ENCODE results near the gene ABHD12B. TPM values are rescaled to one million over a fixed set of nuclear protein-coding genes. Genes with fewer than 3 reads are reported as not detected.
"Not testable (repeated sequence)": the region's sequence is repeated elsewhere in the genome, so short reads cannot be mapped to it uniquely, and the experiment has no call there.

ABHD12B gene
- total RNA-seq, 1 donor = not detected

- no peak for TF ChIP-seq CTCF (IDR thresholded peaks at IDR 0.05; ENCODE audit: insufficient read depth, low read length)
- no peak for DNase-seq (ENCODE audit: low read depth)
These were observed 63.5 kb downstream of the ABHD12B start for GRCh38 chr14:50935126-50936015.

GRCh38 chr14:50936016-50936340 lies 64.1 kb downstream of the ABHD12B start:
- H3K4me3 ChIP-seq (ENCODE audit: low read depth, low read length) = no peak overlapping the region
- TF ChIP-seq CTCF (IDR thresholded peaks at IDR 0.05; ENCODE audit: insufficient read depth, low read length) = no peak
- DNase-seq (ENCODE audit: low read depth) = no peak

More at GRCh38 chr14:50935126-50936015, 63.5 kb downstream of the ABHD12B start:
- no peak overlapping the region for H3K4me3 ChIP-seq (ENCODE audit: low read depth, low read length)

GRCh38 chr14:50936882-50937281 lies 65.0 kb downstream of the ABHD12B start:
- H3K4me3 ChIP-seq (ENCODE audit: low read depth, low read length) = no peak overlapping the region
- DNase-seq (ENCODE audit: low read depth) = no peak
- no peak for TF ChIP-seq CTCF (IDR thresholded peaks at IDR 0.05; ENCODE audit: insufficient read depth, low read length)

GRCh38 chr14:50937325-50937724 lies 65.5 kb downstream of the ABHD12B start:
- peak; percentile 76 for DNase-seq (ENCODE audit: low read depth)
- TF ChIP-seq CTCF (IDR thresholded peaks at IDR 0.05; ENCODE audit: insufficient read depth, low read length) = no peak
- H3K4me3 ChIP-seq (ENCODE audit: low read depth, low read length) = no peak overlapping the region

GRCh38 chr14:50937800-50938199 lies 65.9 kb downstream of the ABHD12B start:
- no peak overlapping the region for H3K4me3 ChIP-seq (ENCODE audit: low read depth, low read length)
- DNase-seq (ENCODE audit: low read depth) = no peak
- no peak for TF ChIP-seq CTCF (IDR thresholded peaks at IDR 0.05; ENCODE audit: insufficient read depth, low read length)

- DNase-seq (ENCODE audit: low read depth) = no peak
- TF ChIP-seq CTCF (IDR thresholded peaks at IDR 0.05; ENCODE audit: insufficient read depth, low read length) = no peak
- no peak overlapping the region for H3K4me3 ChIP-seq (ENCODE audit: low read depth, low read length)
These were observed 69.3 kb downstream of the ABHD12B start for GRCh38 chr14:50941151-50941550.

- not testable (repeated sequence) for H3K4me3 ChIP-seq (ENCODE audit: low read depth, low read length); DNase-seq (ENCODE audit: low read depth)
These were observed 69.8 kb downstream of the ABHD12B start for GRCh38 chr14:50941638-50942037.

All from fibroblast of the aortic adventitia (primary cell).